Camera-type eye (tissue), 1 donor: ENCODE measurements around the gene SRCAP. TPM values are rescaled to one million over a fixed set of nuclear protein-coding genes. Genes with fewer than 3 reads are reported as not detected.

Experiments
- total RNA-seq: library from RNA; depleted of rRNA; stranded (reverse); fragments of >200 nt; gene quantifications from one replicate; pipeline ENCODE4 v1.2.3, GENCODE V29; 2014

Gene SRCAP
- 58.9 TPM for total RNA-seq

DNA sequence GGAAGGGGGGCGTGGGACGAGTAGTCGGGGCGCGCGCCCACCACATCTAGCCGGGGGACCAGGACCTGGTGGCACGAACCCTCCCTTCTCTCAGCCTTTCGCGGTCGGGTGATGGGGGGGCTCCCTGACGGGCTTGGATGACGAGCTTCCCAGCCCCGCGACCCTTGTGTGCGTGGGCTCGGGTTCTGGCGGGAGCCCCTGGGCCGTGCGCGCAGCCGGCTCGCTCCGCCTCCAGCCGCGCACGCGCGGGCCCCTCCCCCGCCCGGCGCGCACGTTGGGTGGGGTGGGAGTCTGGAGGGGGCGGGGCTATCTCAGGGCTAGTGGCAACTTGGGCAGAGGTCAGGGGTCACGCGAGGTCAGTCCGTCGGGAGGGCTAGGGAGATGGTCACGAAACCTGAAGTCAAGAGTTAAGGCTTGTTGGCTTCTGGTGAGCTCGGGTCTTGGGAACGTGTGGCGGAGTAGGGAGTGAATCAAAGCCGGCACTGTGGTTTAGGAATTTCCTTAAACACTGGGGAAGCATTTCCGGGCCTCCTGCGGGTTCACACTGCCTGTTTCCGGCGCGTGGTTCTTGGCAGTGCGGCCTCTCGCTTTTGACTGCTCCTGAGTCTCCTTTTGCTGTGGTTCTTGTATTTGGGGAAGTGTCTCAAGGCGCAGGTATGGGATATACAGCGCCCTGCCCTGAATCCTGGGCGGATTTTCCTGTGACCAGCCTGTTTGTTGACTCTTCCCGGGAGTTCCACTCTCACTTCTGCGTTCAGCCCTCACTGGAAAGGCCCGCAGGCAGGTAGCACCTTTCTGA, at the start of gene SRCAP:
TSS of gene SRCAP (plus strand) at position 356 of the 799 bp plus-strand sequence. CDS start 1,654 bp downstream, outside the sequence.

DNA sequence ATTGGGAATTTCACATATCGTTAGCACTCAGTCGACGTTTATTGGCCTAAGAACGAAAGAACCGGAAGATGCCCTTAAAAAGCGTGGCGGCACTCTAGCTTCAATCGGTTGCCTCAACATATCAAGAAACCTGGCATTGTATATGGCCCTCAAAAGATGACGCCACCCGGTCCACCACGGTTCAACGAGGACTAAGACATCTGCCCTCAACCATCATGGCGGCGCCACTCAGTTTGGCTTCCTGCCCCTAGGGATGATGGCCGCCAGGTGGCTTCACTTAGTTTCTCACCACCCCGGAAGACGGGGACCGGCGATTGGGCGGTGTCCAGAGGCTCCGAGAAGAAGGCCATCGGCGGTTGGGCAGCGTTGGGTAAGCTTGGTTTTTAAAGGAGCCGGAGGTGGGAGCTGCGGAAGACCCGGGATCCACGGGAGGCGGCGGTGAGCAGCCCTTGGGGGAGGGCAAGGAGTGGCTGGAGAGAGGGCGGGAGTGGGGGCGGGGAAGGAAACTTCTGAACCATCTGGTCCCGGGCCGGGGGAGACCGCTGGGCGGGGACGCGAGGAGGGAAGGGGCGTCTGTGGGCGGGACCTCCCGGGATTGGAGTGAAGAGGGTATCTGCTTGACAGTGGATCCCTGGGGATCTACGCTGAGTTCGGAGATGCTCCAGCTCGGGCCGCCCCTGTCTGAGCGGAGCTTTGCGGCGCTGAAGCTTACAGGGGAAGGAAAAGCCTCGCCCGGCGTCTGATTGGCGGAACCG, 48.4 kb upstream of the SRCAP start, which contains the start of gene PRR14:
TSS of gene PRR14 (plus strand) at position 592 of the 755 bp plus-strand sequence. CDS start 686 bp downstream, outside the sequence.

DNA sequence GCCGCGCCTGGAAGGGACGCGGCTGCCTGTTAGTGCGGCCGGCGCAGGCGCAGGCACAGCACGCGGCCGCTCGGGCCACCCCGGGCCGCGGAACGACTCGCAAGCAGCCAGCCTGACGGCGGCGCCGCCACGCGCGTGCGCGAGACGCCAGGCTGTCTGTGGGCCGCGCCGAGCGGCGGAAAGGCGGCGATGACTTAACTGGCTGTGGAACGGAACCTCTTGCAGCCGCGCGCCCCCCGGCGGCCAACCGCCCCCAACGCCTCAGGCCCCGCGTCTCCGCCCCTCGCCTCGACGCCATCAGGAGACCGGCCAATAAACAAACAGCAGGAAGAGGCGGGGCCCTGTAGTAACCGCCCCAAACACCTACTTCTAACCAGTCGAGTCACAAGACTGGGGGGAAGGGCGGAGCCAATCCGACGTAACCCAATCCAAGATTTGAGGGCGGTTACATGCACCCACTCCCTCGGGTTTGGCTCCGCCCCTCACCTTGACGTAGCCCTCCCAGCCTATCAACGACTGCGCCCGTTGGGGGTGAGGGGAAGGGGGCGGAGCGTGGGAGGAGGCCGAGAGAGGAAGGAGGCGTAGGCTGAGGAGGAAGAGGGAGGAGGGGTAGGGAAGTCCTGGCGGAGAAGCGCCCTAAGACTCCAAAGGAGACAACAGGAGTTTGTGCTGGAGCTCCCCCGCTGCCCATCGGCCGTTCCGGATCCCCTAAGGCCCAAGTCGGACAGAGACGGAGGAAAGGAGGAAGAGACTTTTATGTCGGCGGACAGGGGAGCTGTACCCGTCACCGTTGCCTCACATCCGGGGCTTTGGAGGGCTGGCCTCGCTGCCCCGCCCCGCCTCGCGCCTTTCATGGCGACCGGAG, 40.9 kb upstream of the SRCAP start, which contains the start of gene FBRS:
TSS of gene FBRS (plus strand) at position 566 of the 865 bp plus-strand sequence. CDS start 1,088 bp downstream, outside the sequence.

DNA sequence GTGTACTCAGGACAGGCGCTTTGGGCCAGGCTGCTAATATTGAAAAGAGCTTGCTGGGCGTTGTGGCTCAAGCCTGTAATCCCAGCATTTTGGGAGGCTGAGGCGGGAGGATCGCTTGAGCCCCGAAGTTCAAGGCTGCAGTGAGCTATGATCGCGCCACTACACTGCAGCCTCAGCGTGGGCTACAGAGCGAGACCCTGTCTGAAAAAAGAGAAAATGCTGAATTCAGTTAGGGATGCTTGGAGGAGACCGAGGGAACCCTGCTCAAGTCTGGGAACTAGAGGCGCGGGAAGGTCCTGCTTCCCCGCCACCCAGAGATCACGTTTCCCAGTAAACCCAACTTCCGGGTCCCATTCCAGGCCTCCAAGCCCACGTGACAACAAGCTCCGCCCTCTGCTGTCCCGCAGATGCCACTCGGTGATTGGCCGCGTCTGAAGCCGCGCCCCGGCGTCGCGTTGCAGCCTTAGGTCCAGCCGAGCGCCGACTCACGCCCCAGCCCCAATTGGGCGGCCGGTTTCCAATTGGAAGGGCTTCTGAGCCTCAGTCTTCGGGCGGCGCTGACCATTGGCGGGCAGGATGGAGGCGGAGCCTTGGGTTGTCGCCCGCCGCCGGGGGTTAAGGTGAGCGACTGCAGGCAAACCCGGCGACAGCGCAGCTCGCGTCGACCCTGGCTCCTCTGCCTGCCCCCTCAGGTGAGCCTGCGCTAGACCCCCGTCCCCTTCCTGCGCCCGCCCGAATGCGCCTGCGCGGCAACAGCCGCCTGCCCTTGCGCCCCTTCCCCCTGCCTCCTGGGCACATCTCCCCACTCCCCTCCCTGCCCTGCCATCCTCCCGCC, 49.0 kb downstream of the SRCAP start, which contains the start of gene PHKG2:
TSS of gene PHKG2 (plus strand) at position 627 of the 835 bp plus-strand sequence. CDS start 396 bp downstream, outside the sequence.

DNA sequence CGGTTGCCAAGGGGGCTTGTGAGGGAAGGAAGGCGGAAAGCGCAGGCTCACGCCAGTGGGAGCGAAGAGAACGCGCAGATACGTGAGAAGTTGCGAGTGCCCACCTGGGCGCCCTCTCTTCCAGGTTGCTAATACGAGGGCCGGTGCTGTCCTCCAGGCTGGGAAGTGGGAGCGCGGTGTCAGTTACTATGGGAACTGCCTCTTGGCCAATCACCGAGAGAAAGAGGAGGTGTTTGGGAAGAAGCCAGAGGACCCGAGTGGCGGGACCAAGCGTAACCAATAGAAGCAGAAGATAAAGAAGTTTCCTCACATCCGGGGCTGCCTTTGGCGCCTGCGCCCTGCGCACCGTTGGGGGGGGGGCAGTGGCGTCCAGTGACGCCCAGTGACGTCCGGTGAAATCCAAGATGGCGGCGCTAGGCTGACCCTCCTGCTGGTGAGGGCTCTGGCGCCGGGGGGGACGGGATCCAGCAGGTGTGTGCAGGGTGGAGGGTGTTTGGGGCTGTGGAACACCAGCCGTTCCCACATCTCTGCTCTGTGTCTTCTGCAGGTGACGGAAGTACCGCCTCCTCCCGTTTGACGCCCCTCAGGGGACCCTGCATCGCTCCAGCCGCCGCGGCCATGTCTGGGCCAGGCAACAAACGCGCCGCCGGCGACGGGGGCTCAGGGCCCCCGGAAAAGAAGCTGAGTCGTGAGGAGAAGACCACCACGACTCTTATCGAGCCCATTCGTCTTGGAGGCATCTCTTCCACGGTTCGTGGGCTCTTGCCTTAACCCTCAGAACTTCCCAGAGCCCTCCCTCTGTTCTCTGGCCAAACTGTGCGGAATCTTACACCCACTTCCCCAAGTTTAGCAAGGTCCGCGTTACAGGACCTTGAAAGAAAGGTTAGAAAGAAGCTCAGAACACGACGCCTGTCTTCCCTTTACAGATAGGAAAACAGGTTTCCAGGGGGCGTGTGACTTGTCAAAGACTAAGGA, 63.2 kb downstream of the SRCAP start, which contains the start of the genes CFAP119 and RNF40:
TSS of gene CFAP119 (minus strand) at position 135 of the 975 bp plus-strand sequence. CDS start 314 bp downstream, outside the sequence.
TSS of gene RNF40 (plus strand) at position 395 of the 975 bp plus-strand sequence. CDS start at position 619, 224 bp downstream.

DNA sequence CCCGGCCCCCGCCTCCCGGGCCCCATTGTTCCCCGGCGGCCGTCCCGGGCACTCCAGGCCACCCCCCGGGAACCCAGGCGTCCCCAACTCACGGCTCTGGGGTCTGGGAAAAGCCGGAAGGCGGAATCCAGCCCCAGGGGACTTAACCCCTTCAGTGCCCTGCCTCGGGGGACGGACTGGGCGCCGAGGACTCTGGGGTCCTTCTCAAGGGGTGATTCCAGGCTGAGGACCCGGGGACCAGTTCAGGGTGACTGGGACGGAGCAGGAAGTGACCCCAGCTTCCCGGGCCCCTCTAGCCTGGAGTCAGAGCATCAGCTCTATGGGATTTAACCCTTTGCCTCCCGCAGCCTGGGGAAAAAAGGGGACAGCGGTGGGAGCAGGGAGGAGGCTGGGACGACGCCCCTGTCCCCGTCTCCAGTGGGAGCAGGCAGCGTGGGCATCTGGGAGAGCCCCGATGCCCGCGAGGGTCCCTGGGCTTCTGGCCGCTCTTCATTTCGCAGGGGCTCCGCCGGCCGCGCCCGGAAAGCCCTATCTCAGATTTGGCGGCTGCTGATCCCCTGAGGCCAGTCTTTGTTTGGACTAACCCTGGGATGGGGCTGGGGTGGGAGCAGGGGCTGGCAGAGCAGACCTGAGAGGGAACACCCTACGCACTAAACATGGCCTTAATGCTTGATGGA, 88.1 kb downstream of the SRCAP start, which contains the start of gene ZNF629:
TSS of gene ZNF629 (minus strand) at position 270 of the 677 bp plus-strand sequence. CDS start 2,723 bp downstream, outside the sequence.

Other genes with a start within 250 kb of the SRCAP start
- gene ITGAL, start 226.4 kb upstream of the SRCAP start, total RNA-seq: 3.8 TPM
- gene ZNF768, start 172.6 kb upstream of the SRCAP start, total RNA-seq: 26.4 TPM
- gene ZNF747, start 164.3 kb upstream of the SRCAP start, total RNA-seq: 18.6 TPM
- gene ZNF764, start 140.8 kb upstream of the SRCAP start, total RNA-seq: 17.8 TPM
- 9.2 TPM for gene ZNF688, start 127.5 kb upstream of the SRCAP start, total RNA-seq
- gene ZNF785, start 113.5 kb upstream of the SRCAP start, total RNA-seq: 30.5 TPM
- 8.2 TPM for gene ZNF689, start 88.8 kb upstream of the SRCAP start, total RNA-seq
- 26.1 TPM for gene PRR14, start 48.2 kb upstream of the SRCAP start, total RNA-seq
- 30.7 TPM for gene FBRS, start 40.7 kb upstream of the SRCAP start, total RNA-seq
- gene PHKG2, start 49.3 kb downstream of the SRCAP start, total RNA-seq: 10.8 TPM
- gene CFAP119, start 62.9 kb downstream of the SRCAP start, total RNA-seq: 4.6 TPM
- 148 TPM for gene RNF40, start 63.2 kb downstream of the SRCAP start, total RNA-seq
- gene ZNF629, start 88.0 kb downstream of the SRCAP start, total RNA-seq: 18.8 TPM
- 34.7 TPM for gene BCL7C, start 194.9 kb downstream of the SRCAP start, total RNA-seq
- gene CTF1, start 197.4 kb downstream of the SRCAP start, total RNA-seq: 1.6 TPM
- gene FBXL19, start 224.4 kb downstream of the SRCAP start, total RNA-seq: 23.4 TPM
- gene ORAI3, start 249.9 kb downstream of the SRCAP start, total RNA-seq: 17.2 TPM